Gastrocnemius medialis (tissue), 4 donors: ENCODE measurements around the gene SRR. TPM values are rescaled to one million over a fixed set of nuclear protein-coding genes. Genes with fewer than 3 reads are reported as not detected.

Source experiments
- ATAC-seq, 2 donors: fragments of 150-250 bp; one replicate each; pipeline ENCODE4 v1.9.1; 2016
- DNase-seq, 2 donors: peaks; one replicate each; pipeline ENCODE4 v3.0.0-alpha.2; 2019
- H3K27ac ChIP-seq, 4 donors: fragments of 200-600 bp; sonication (generic); 1 replicate in 1 of 4; 2 replicates in 3 of 4; pipeline ENCODE4 v1.5.1; 2016 to 2018; ENCODE audit warnings: mild to moderate bottlenecking in 2 of 4, moderate library complexity in 1 of 4
- H3K27me3 ChIP-seq, 3 donors: fragments of 200-600 bp; sonication (generic) in 2 of 3; 1 replicate in 1 of 3; 2 replicates in 2 of 3; pipeline versions ENCODE4 v1.5.1 to v1.6.0; 2016 to 2019; ENCODE audit warnings: mild to moderate bottlenecking in 1 of 3, moderate library complexity in 1 of 3
- H3K36me3 ChIP-seq, 2 donors: fragments of 200-600 bp; sonication (generic) in 1 of 2; one replicate each; pipeline ENCODE4 v1.5.1; 2017 to 2018
- H3K4me1 ChIP-seq, 2 donors: fragments of 200-600 bp; sonication (generic) in 1 of 2; one replicate each; pipeline ENCODE4 v1.5.1; 2016 to 2017; ENCODE audit warnings: mild to moderate bottlenecking in 2 of 2
- H3K4me3 ChIP-seq, 4 donors: fragments of 200-600 bp; sonication (generic) in 3 of 4; 1 replicate in 1 of 4; 2 replicates in 3 of 4; pipeline ENCODE4 v1.5.1; 2016 to 2019; ENCODE audit warnings: mild to moderate bottlenecking in 2 of 4
- H3K9me3 ChIP-seq, 3 donors: fragments of 200-600 bp; sonication (generic) in 2 of 3; 1 replicate in 1 of 3; 2 replicates in 2 of 3; pipeline ENCODE4 v1.5.1; 2016 to 2019
- CTCF ChIP-seq, 5 experiments: fragments of 450-650 bp in 3 of 5; fragments of 200-600 bp in 2 of 5; sonication (generic) in 2 of 5; IDR thresholded peaks in 4 of 5; conservative IDR thresholded peaks in 1 of 5; 1 replicate in 4 of 5; 2 replicates in 1 of 5; pipeline ENCODE4 v1.5.1; 2016 to 2019; ENCODE audit warnings: antibody characterized with exemption in 5 of 5, mild to moderate bottlenecking in 3 of 5, moderate library complexity in 3 of 5
- POLR2A ChIP-seq, 2 donors: fragments of 450-650 bp; IDR thresholded peaks; one replicate each; pipeline ENCODE4 v1.6.1; 2017; ENCODE audit warnings: antibody characterized with exemption in 2 of 2, mild to moderate bottlenecking in 2 of 2, moderate library complexity in 2 of 2
- in situ Hi-C, 4 donors: fragments of 200-750 bp; cut with MboI; loops; one replicate each; pipeline versions ENCODE4 v1.15.0 to v1.8.0; 2017; ENCODE audit warnings: low sequenced_read_pairs in 4 of 4
- intact Hi-C: fragments of 100-400 bp; cut with DNase I; formaldehyde crosslinking; loops from one replicate; pipeline ENCODE4 v1.15.1; 2023; ENCODE audit warnings: low total_unique reads
- total RNA-seq, 4 donors: library from RNA; depleted of rRNA; stranded (reverse); fragments of >200 nt; gene quantifications; one replicate each; pipeline versions ENCODE4 v1.1.0 to v1.2.3, GENCODE V29; 2016

SRR gene
- total RNA-seq, 4 donors from 2014 or later: 3.0 to 20.0 (median 10.7) TPM

- in situ Hi-C loops: no loop called here
- H3K9me3 ChIP-seq: no peaks in the 10 kb centered on the region
- H3K36me3 ChIP-seq: peaks cover 0 to 5% of the 10 kb centered on the region in 2 donors
- intact Hi-C loops: loop anchor here (10.0 kb wide), 1 partner anchor 48 kb away; no protein-coding TSS in a partner anchor
- ATAC-seq (no peak), DNase-seq (no peak)
- no peak overlapping the region for H3K4me3 ChIP-seq
- no peak overlapping the region for H3K27ac ChIP-seq
- no peak for TF ChIP-seq CTCF (IDR thresholded peaks at IDR 0.05 in 4 of 5, conservative IDR thresholded peaks at IDR 0.05 in 1 of 5)
- no peaks in the 10 kb centered on the region for H3K27me3 ChIP-seq
- H3K4me1 ChIP-seq: peaks cover 19 to 21% of the 10 kb centered on the region in 2 donors
Observed at GRCh38 chr17:2366747-2367494, 63.2 kb downstream of the SRR start.

DNA sequence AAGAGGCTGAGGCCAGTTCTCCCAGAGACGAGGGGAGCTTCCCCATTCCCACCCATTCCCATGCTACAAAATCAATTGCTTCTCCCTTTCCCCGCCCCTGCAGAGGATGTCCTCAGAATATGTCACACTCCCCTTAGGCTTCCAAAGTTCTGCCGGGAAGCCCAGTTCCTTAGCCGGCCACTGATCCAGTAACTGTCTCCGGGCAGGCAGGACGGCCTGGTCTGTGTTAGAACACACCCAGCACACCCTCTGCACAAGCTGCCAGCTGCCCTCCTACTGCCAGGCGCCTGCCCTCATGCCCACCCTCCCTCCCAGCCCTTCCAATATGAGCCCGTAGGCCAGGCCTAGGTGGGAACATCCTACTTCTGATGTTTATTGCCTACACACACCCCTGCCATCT is 64.6 kb downstream of the SRR start:
- no peaks in the 10 kb centered on the region for H3K9me3 ChIP-seq
- TF ChIP-seq POLR2A (IDR thresholded peaks at IDR 0.05): no peak
- TF ChIP-seq CTCF (IDR thresholded peaks at IDR 0.05 in 4 of 5, conservative IDR thresholded peaks at IDR 0.05 in 1 of 5): no peak
- H3K27me3 ChIP-seq: no peaks in the 10 kb centered on the region
- no peak overlapping the region for H3K27ac ChIP-seq
- DNase-seq: no peak
- intact Hi-C loops (loop anchor here (10.0 kb wide), 1 partner anchor 46 kb away; no protein-coding TSS in a partner anchor), in situ Hi-C loops (no loop called here)
- ATAC-seq: no peak
- no peak overlapping the region for H3K4me3 ChIP-seq
- peaks cover 0 to 12% of the 10 kb centered on the region in 2 donors for H3K36me3 ChIP-seq
- peaks cover 15 to 19% of the 10 kb centered on the region in 2 donors for H3K4me1 ChIP-seq

GRCh38 chr17:2369039-2369438 is 65.3 kb downstream of the SRR start:
- DNase-seq (no peak), ATAC-seq (no peak)
- H3K9me3 ChIP-seq: no peaks in the 10 kb centered on the region
- H3K4me3 ChIP-seq: no peak overlapping the region
- in situ Hi-C loops (no loop called here), intact Hi-C loops (loop anchor here (10.0 kb wide), 1 partner anchor 46 kb away; no protein-coding TSS in a partner anchor)
- peaks cover 0 to 16% of the 10 kb centered on the region in 2 donors for H3K36me3 ChIP-seq
- H3K27ac ChIP-seq: no peak overlapping the region
- no peak for TF ChIP-seq CTCF (IDR thresholded peaks at IDR 0.05 in 4 of 5, conservative IDR thresholded peaks at IDR 0.05 in 1 of 5)
- TF ChIP-seq POLR2A (IDR thresholded peaks at IDR 0.05): no peak
- peaks cover 9 to 12% of the 10 kb centered on the region in 2 donors for H3K4me1 ChIP-seq
- H3K27me3 ChIP-seq: no peaks in the 10 kb centered on the region

GRCh38 chr17:2369551-2370210 is 65.9 kb downstream of the SRR start:
- intact Hi-C loops (loop anchor here (10.0 kb wide), 1 partner anchor 45 kb away; no protein-coding TSS in a partner anchor), in situ Hi-C loops (no loop called here)
- peaks cover 3 to 5% of the 10 kb centered on the region in 2 donors for H3K4me1 ChIP-seq
- no peak overlapping the region for H3K27ac ChIP-seq
- H3K27me3 ChIP-seq: no peaks in the 10 kb centered on the region
- peaks cover 0 to 16% of the 10 kb centered on the region in 2 donors for H3K36me3 ChIP-seq
- no peak for TF ChIP-seq POLR2A (IDR thresholded peaks at IDR 0.05)
- no peak for TF ChIP-seq CTCF (IDR thresholded peaks at IDR 0.05 in 4 of 5, conservative IDR thresholded peaks at IDR 0.05 in 1 of 5)
- ATAC-seq: no peak
- no peak overlapping the region for H3K4me3 ChIP-seq
- no peak for DNase-seq
- no peaks in the 10 kb centered on the region for H3K9me3 ChIP-seq
